KMS-11 (cell line): ENCODE measurements around the gene LST1.

ENCODE experiments used
- H2AFZ ChIP-seq: fragments of 200-600 bp; sonication (generic); 2 replicates; pipeline ENCODE4 v1.6.1; 2016; ENCODE audit warnings: antibody characterized with exemption, mixed run types, low read depth
- H3K27ac ChIP-seq: fragments of 200-600 bp; sonication (generic); 2 replicates; pipeline ENCODE4 v1.6.1; 2016; ENCODE audit warnings: mild to moderate bottlenecking, mixed run types
- H3K27me3 ChIP-seq: fragments of 200-600 bp; sonication (generic); 2 replicates; pipeline ENCODE4 v1.6.1; 2017; ENCODE audit warnings: mild to moderate bottlenecking, low read depth, mixed run types, moderate library complexity; ENCODE audit not compliant: insufficient read depth
- H3K36me3 ChIP-seq: fragments of 200-600 bp; sonication (generic); 2 replicates; pipeline ENCODE4 v1.6.1; 2017; ENCODE audit warnings: mild to moderate bottlenecking, mixed run types; ENCODE audit not compliant: insufficient read depth
- H3K4me1 ChIP-seq: fragments of 200-600 bp; sonication (generic); 2 replicates; pipeline ENCODE4 v1.6.1; 2016; ENCODE audit warnings: mild to moderate bottlenecking, low read depth, mixed run types; ENCODE audit not compliant: poor library complexity, severe bottlenecking
- H3K4me2 ChIP-seq: fragments of 200-600 bp; sonication (generic); 2 replicates; pipeline ENCODE4 v1.7.0; 2016; ENCODE audit warnings: mild to moderate bottlenecking, mixed run types
- H3K4me3 ChIP-seq: fragments of 200-600 bp; sonication (generic); IDR thresholded peaks from 2 replicates; pipeline ENCODE4 v1.6.1; 2017; ENCODE audit warnings: low read depth, low read length, mixed read lengths; ENCODE audit not compliant: insufficient read depth
- H3K79me2 ChIP-seq: fragments of 200-600 bp; sonication (generic); 2 replicates; pipeline ENCODE4 v1.6.1; 2016; ENCODE audit warnings: low read depth, mixed run types; ENCODE audit not compliant: insufficient read depth
- H3K9ac ChIP-seq: fragments of 200-600 bp; sonication (generic); 2 replicates; pipeline ENCODE4 v1.6.1; 2016; ENCODE audit warnings: mild to moderate bottlenecking, mixed run types
- H4K20me1 ChIP-seq: fragments of 200-600 bp; sonication (generic); 2 replicates; pipeline ENCODE4 v1.6.1; 2016; ENCODE audit warnings: mild to moderate bottlenecking, mixed run types; ENCODE audit not compliant: insufficient read depth
- TF ChIP-seq, protein P1 (sequence below): fragments of 200-600 bp; sonication (generic); conservative IDR thresholded peaks from 2 replicates; pipeline ENCODE4 v1.6.1; 2017; ENCODE audit warnings: low read depth, mild to moderate bottlenecking, antibody characterized with exemption, low read length, moderate library complexity, mixed read lengths

The LST1 gene

DNA sequence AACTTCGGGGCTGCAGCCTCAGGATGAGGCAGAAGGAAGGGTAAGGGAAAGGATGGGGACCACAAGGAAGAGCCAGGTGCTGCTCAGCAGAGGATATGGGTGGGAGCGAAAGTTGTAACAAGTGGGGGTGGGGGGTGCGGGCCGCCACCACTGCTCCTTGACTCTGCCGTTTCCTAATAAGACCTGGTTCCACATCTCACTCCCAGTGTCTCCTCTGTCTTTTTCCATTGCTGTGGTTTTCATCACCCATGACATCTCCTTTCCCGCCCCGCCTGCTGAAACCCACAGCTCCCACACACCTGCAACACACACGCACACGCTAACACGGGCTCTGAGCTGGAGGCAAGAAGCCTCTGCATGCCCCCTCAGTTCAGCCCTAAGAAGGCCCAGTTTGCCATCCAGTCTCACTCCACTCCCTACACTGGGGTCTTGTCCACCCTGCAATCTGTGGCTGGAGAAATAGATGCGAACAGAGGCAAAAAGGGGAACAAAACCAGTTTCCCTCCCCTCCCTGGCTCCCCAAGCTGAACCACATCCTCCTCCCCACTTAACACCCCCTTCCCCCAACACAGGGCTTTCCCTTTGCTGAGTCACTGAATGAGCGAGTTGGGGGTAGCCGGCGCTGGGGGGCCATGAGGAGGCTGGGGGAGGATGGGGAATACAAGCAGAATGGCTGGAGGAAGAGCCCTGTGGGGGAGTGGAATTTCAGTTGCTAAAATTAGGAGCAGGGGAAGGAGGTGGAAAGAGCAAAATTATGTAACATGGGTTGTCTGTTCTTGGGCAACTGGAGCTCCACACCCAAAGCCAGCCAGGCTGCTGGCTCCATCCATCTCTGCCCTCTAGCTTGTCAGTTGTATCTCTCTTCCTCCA, 27.2 kb upstream of the LST1 start:
- no peak overlapping the region for H3K9ac ChIP-seq
- no peaks in the 10 kb centered on the region for H3K36me3 ChIP-seq
- peaks cover 17% of the 10 kb centered on the region for H3K4me1 ChIP-seq
- H3K27me3 ChIP-seq: peaks cover 6% of the 10 kb centered on the region; the same call in 1 of the 2 replicates
- no peak overlapping the region for H3K4me3 ChIP-seq
- no peaks in the 10 kb centered on the region for H3K79me2 ChIP-seq
- H2AFZ ChIP-seq: no peak overlapping the region
- H3K4me2 ChIP-seq: no peak overlapping the region
- H4K20me1 ChIP-seq: no peaks in the 10 kb centered on the region
- TF ChIP-seq, protein P1, sequence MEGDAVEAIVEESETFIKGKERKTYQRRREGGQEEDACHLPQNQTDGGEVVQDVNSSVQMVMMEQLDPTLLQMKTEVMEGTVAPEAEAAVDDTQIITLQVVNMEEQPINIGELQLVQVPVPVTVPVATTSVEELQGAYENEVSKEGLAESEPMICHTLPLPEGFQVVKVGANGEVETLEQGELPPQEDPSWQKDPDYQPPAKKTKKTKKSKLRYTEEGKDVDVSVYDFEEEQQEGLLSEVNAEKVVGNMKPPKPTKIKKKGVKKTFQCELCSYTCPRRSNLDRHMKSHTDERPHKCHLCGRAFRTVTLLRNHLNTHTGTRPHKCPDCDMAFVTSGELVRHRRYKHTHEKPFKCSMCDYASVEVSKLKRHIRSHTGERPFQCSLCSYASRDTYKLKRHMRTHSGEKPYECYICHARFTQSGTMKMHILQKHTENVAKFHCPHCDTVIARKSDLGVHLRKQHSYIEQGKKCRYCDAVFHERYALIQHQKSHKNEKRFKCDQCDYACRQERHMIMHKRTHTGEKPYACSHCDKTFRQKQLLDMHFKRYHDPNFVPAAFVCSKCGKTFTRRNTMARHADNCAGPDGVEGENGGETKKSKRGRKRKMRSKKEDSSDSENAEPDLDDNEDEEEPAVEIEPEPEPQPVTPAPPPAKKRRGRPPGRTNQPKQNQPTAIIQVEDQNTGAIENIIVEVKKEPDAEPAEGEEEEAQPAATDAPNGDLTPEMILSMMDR: no peak
- no peak overlapping the region for H3K27ac ChIP-seq

DNA sequence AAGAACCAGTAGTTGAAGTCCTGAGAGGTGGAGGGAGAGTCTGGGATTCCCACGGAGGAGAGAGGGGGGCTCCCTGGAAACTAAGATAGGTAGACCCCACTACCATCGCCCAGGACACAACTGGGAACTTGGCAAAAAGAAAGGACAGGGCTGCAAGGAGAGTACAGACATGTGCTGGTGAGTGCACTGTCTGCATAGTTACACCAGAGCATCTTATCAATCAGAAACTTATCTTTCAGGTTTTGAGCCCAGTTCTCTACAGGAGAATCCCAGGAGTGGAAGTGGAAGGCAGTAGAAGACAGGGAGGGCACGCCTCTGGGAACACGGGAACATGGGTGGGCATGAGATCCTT, 26.5 kb upstream of the LST1 start:
- Histone ChIP-seq H3K27me3 (peaks cover 6% of the 10 kb centered on the region; the same call in 1 of the 2 replicates), H2AFZ (no peak overlapping the region), H3K4me3 (no peak overlapping the region), H3K4me1 (peaks cover 17% of the 10 kb centered on the region), H3K27ac (no peak overlapping the region), H3K79me2 (no peaks in the 10 kb centered on the region), H3K36me3 (no peaks in the 10 kb centered on the region), H4K20me1 (no peaks in the 10 kb centered on the region), H3K9ac (no peak overlapping the region), H3K4me2 (no peak overlapping the region)
- TF ChIP-seq, protein P1: no peak

DNA sequence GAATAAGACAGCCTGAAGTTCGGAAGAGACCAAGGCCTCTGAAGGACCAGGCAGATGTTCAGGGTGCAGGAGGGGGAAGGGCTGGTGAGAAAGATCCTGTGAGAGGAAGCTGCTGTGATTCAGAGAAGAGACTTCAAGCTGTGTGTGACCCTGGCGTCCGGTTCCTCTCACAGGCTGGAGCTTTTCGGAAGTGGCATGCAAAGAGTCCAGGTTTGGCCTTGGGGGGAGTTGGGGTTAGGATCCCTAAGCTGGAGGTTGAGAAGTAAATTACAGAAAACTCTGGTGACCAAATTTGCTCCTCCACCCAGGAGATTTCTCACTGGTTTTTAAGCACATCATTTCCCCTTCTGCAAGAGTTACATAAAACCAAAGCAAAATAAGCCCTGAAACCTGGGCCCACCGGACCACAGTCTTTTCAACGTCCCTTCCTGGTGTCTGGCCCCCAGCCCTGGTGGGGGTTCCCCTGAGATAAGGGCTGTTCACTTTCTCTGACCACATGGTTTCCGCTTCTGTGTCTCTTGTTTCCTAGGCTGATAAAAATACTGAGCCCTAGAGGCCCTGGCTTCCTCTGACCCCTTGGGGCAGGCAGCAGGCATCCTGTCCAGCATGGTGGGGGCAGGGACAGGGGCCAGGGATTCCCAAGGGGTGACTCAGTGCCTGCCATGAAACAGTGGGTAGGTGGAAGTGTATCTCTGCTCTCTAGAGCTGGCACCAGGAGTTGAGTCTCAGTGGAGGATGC, 25.9 kb upstream of the LST1 start:
- TF ChIP-seq, protein P1: no peak
- no peak overlapping the region for H3K9ac ChIP-seq
- no peaks in the 10 kb centered on the region for H4K20me1 ChIP-seq
- H3K27ac ChIP-seq: no peak overlapping the region
- no peak overlapping the region for H3K4me3 ChIP-seq
- no peak overlapping the region for H2AFZ ChIP-seq
- no peaks in the 10 kb centered on the region for H3K36me3 ChIP-seq
- peaks cover 17% of the 10 kb centered on the region for H3K4me1 ChIP-seq
- H3K27me3 ChIP-seq: peaks cover 11% of the 10 kb centered on the region
- H3K4me2 ChIP-seq: no peak overlapping the region
- no peaks in the 10 kb centered on the region for H3K79me2 ChIP-seq

DNA sequence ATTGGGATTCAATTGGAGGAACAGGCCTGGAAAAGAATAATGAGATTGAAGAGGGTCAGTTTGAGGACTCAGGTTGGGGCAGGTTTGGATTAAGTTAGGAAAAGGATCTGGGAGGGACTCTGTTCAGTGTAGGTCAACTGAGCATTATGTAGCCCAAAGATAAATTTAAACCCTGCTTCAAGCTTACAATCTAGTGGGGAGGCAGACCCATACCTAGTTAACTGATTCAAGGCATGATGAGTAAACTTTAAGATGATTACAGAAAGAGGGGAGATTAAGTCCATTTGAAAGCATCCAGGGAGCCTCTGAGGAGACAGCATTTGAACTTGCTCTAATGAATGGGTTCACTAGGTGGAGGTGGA, 25.4 kb upstream of the LST1 start:
- H3K27ac ChIP-seq: no peak overlapping the region
- H2AFZ ChIP-seq: no peak overlapping the region
- TF ChIP-seq, protein P1: no peak
- no peak overlapping the region for H3K4me3 ChIP-seq
- H3K4me2 ChIP-seq: no peak overlapping the region
- H3K9ac ChIP-seq: no peak overlapping the region
- no peaks in the 10 kb centered on the region for H3K36me3 ChIP-seq
- no peaks in the 10 kb centered on the region for H4K20me1 ChIP-seq
- peaks cover 13% of the 10 kb centered on the region for H3K27me3 ChIP-seq
- peaks cover 17% of the 10 kb centered on the region for H3K4me1 ChIP-seq
- H3K79me2 ChIP-seq: no peaks in the 10 kb centered on the region
